WTC11 (cell line): Measurements from ENCODE around the gene VCAN.

Experiments
- FOXJ3 ChIP-seq: sonication (generic); formaldehyde crosslinking; IDR thresholded peaks from 2 replicates; pipeline ENCODE4 v1.9.0; 2021; ENCODE audit warnings: missing genetic modification reagents, mild to moderate bottlenecking, borderline replicate concordance
- JUN ChIP-seq: sonication (generic); formaldehyde crosslinking; IDR thresholded peaks from 2 replicates; pipeline ENCODE4 v1.8.0; 2023; ENCODE audit warnings: mild to moderate bottlenecking, missing genetic modification reagents
- NFE2L1 ChIP-seq: sonication (generic); formaldehyde crosslinking; IDR thresholded peaks from 2 replicates; pipeline ENCODE4 v1.8.1; 2023; ENCODE audit warnings: missing genetic modification reagents
- NR2C2 ChIP-seq: sonication (generic); formaldehyde crosslinking; IDR thresholded peaks from 2 replicates; pipeline ENCODE4 v1.8.0; 2022; ENCODE audit warnings: mild to moderate bottlenecking, missing genetic modification reagents
- TP53 ChIP-seq: sonication (generic); formaldehyde crosslinking; IDR thresholded peaks from 2 replicates; pipeline ENCODE4 v1.8.1; 2023; ENCODE audit warnings: mild to moderate bottlenecking, missing genetic modification reagents
- TF ChIP-seq, protein P1 (sequence below): fragments of 200-600 bp; IDR thresholded peaks from 2 replicates; pipeline ENCODE4 v1.8.0; 2022; ENCODE audit warnings: antibody characterized with exemption
- TF ChIP-seq, protein P2 (sequence below): sonication (generic); formaldehyde crosslinking; IDR thresholded peaks from 2 replicates; pipeline ENCODE4 v1.8.1; 2023; ENCODE audit warnings: mild to moderate bottlenecking, missing genetic modification reagents, moderate library complexity
- TF ChIP-seq, protein P3 (sequence below): sonication (generic); formaldehyde crosslinking; IDR thresholded peaks from 2 replicates; pipeline ENCODE4 v1.8.1; 2022; ENCODE audit warnings: mild to moderate bottlenecking, moderate library complexity, missing genetic modification reagents
- TF ChIP-seq, protein P4 (sequence below): sonication (generic); formaldehyde crosslinking; IDR thresholded peaks from 2 replicates; pipeline ENCODE4 v1.8.0; 2023; ENCODE audit warnings: mild to moderate bottlenecking, missing genetic modification reagents
- TF ChIP-seq, protein P5 (sequence below): sonication (generic); formaldehyde crosslinking; IDR thresholded peaks from 2 replicates; pipeline ENCODE4 v1.8.1; 2022; ENCODE audit warnings: low read depth, mild to moderate bottlenecking, moderate library complexity, missing genetic modification reagents, borderline replicate concordance
- TF ChIP-seq, protein P6 (sequence below): sonication (generic); formaldehyde crosslinking; IDR thresholded peaks from 2 replicates; pipeline ENCODE4 v1.8.1; 2022; ENCODE audit warnings: low read depth, missing genetic modification reagents, borderline replicate concordance
- TF ChIP-seq, protein P7 (sequence below): sonication (generic); formaldehyde crosslinking; IDR thresholded peaks from 2 replicates; pipeline ENCODE4 v1.8.0; 2022; ENCODE audit warnings: mild to moderate bottlenecking, missing genetic modification reagents

DNA sequence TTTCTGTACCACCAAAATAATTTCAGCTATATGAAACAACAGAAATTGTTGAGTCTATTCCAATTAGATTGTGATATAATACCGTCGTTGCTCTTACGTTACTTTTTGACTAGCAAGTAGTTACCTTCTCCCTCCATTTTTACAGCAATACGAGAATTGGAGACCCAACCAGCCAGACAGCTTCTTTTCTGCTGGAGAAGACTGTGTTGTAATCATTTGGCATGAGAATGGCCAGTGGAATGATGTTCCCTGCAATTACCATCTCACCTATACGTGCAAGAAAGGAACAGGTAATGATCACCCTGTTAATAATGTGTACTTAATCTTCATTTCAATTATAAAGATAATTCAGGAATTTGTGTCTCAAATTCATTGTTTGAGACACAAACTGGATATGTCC lies 100.7 kb downstream of the VCAN start:
- TF ChIP-seq, protein P1, sequence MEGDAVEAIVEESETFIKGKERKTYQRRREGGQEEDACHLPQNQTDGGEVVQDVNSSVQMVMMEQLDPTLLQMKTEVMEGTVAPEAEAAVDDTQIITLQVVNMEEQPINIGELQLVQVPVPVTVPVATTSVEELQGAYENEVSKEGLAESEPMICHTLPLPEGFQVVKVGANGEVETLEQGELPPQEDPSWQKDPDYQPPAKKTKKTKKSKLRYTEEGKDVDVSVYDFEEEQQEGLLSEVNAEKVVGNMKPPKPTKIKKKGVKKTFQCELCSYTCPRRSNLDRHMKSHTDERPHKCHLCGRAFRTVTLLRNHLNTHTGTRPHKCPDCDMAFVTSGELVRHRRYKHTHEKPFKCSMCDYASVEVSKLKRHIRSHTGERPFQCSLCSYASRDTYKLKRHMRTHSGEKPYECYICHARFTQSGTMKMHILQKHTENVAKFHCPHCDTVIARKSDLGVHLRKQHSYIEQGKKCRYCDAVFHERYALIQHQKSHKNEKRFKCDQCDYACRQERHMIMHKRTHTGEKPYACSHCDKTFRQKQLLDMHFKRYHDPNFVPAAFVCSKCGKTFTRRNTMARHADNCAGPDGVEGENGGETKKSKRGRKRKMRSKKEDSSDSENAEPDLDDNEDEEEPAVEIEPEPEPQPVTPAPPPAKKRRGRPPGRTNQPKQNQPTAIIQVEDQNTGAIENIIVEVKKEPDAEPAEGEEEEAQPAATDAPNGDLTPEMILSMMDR: no peak
- TF ChIP-seq, protein P2, sequence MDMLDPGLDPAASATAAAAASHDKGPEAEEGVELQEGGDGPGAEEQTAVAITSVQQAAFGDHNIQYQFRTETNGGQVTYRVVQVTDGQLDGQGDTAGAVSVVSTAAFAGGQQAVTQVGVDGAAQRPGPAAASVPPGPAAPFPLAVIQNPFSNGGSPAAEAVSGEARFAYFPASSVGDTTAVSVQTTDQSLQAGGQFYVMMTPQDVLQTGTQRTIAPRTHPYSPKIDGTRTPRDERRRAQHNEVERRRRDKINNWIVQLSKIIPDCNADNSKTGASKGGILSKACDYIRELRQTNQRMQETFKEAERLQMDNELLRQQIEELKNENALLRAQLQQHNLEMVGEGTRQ (CRISPR knock-in tag): no peak
- TF ChIP-seq, protein P3, sequence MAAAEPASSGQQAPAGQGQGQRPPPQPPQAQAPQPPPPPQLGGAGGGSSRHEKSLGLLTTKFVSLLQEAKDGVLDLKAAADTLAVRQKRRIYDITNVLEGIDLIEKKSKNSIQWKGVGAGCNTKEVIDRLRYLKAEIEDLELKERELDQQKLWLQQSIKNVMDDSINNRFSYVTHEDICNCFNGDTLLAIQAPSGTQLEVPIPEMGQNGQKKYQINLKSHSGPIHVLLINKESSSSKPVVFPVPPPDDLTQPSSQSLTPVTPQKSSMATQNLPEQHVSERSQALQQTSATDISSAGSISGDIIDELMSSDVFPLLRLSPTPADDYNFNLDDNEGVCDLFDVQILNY (CRISPR knock-in tag): no peak
- TF ChIP-seq NFE2L1 (CRISPR knock-in tag): no peak
- TF ChIP-seq NR2C2 (CRISPR knock-in tag): no peak
- TF ChIP-seq, protein P4, sequence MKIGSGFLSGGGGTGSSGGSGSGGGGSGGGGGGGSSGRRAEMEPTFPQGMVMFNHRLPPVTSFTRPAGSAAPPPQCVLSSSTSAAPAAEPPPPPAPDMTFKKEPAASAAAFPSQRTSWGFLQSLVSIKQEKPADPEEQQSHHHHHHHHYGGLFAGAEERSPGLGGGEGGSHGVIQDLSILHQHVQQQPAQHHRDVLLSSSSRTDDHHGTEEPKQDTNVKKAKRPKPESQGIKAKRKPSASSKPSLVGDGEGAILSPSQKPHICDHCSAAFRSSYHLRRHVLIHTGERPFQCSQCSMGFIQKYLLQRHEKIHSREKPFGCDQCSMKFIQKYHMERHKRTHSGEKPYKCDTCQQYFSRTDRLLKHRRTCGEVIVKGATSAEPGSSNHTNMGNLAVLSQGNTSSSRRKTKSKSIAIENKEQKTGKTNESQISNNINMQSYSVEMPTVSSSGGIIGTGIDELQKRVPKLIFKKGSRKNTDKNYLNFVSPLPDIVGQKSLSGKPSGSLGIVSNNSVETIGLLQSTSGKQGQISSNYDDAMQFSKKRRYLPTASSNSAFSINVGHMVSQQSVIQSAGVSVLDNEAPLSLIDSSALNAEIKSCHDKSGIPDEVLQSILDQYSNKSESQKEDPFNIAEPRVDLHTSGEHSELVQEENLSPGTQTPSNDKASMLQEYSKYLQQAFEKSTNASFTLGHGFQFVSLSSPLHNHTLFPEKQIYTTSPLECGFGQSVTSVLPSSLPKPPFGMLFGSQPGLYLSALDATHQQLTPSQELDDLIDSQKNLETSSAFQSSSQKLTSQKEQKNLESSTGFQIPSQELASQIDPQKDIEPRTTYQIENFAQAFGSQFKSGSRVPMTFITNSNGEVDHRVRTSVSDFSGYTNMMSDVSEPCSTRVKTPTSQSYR (CRISPR knock-in tag): no peak
- TF ChIP-seq TP53 (CRISPR knock-in tag): no peak
- no peak for TF ChIP-seq FOXJ3
- TF ChIP-seq, protein P5, sequence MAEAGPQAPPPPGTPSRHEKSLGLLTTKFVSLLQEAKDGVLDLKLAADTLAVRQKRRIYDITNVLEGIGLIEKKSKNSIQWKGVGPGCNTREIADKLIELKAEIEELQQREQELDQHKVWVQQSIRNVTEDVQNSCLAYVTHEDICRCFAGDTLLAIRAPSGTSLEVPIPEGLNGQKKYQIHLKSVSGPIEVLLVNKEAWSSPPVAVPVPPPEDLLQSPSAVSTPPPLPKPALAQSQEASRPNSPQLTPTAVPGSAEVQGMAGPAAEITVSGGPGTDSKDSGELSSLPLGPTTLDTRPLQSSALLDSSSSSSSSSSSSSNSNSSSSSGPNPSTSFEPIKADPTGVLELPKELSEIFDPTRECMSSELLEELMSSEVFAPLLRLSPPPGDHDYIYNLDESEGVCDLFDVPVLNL (CRISPR knock-in tag): no peak
- TF ChIP-seq, protein P6, sequence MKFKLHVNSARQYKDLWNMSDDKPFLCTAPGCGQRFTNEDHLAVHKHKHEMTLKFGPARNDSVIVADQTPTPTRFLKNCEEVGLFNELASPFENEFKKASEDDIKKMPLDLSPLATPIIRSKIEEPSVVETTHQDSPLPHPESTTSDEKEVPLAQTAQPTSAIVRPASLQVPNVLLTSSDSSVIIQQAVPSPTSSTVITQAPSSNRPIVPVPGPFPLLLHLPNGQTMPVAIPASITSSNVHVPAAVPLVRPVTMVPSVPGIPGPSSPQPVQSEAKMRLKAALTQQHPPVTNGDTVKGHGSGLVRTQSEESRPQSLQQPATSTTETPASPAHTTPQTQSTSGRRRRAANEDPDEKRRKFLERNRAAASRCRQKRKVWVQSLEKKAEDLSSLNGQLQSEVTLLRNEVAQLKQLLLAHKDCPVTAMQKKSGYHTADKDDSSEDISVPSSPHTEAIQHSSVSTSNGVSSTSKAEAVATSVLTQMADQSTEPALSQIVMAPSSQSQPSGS: no peak
- no peak for TF ChIP-seq JUN (CRISPR knock-in tag)
- TF ChIP-seq, protein P7, sequence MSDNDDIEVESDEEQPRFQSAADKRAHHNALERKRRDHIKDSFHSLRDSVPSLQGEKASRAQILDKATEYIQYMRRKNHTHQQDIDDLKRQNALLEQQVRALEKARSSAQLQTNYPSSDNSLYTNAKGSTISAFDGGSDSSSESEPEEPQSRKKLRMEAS (CRISPR knock-in tag): no peak
